ENCODE results near the gene KCNK1. TPM values are rescaled to one million over a fixed set of nuclear protein-coding genes. Genes with fewer than 3 reads are reported as not detected.
"Not testable (repeated sequence)": the region's sequence is repeated elsewhere in the genome, so short reads cannot be mapped to it uniquely, and the experiment has no call there.

Gene KCNK1
- total RNA-seq, 1 donor from 2014 or later, result 2.7 TPM

GRCh38 chr1:233668725-233669294 lies 54.9 kb downstream of the KCNK1 start:
- no peak for DNase-seq

GRCh38 chr1:233670363-233670762 lies 56.5 kb downstream of the KCNK1 start:
- not testable (repeated sequence) for DNase-seq

GRCh38 chr1:233671286-233671685 lies 57.4 kb downstream of the KCNK1 start:
- DNase-seq, result no peak

- DNase-seq, result no peak
Measured at GRCh38 chr1:233672732-233673131, 58.8 kb downstream of the KCNK1 start.

- no peak for DNase-seq
Measured at GRCh38 chr1:233673261-233673946, 59.5 kb downstream of the KCNK1 start.

GRCh38 chr1:233673947-233674431 lies 60.1 kb downstream of the KCNK1 start:
- DNase-seq, result no peak

GRCh38 chr1:233675446-233675845 lies 61.5 kb downstream of the KCNK1 start:
- DNase-seq, result no peak

GRCh38 chr1:233675893-233676292 lies 62.0 kb downstream of the KCNK1 start:
- DNase-seq, result no peak

- DNase-seq, result no peak
Measured at GRCh38 chr1:233677690-233678354, 63.9 kb downstream of the KCNK1 start.

GRCh38 chr1:233679030-233679429 lies 65.1 kb downstream of the KCNK1 start:
- no peak for DNase-seq

GRCh38 chr1:233679591-233680373 lies 65.9 kb downstream of the KCNK1 start:
- no peak for DNase-seq

- no peak for DNase-seq
Measured at GRCh38 chr1:233681285-233681684, 67.4 kb downstream of the KCNK1 start.

GRCh38 chr1:233686653-233687052 lies 72.7 kb downstream of the KCNK1 start:
- DNase-seq, result not testable (repeated sequence)

GRCh38 chr1:233689017-233689747 lies 75.3 kb downstream of the KCNK1 start:
- no peak for DNase-seq

- no peak for DNase-seq
Measured at GRCh38 chr1:233689748-233690254, 75.9 kb downstream of the KCNK1 start.

- DNase-seq, result no peak
Measured at GRCh38 chr1:233695901-233696300, 82.0 kb downstream of the KCNK1 start.

- DNase-seq, result no peak
Measured at GRCh38 chr1:233700338-233700737, 86.4 kb downstream of the KCNK1 start.

GRCh38 chr1:233704170-233704897 lies 90.4 kb downstream of the KCNK1 start:
- DNase-seq, result no peak

GRCh38 chr1:233704898-233705723 lies 91.2 kb downstream of the KCNK1 start:
- peak; percentile 29 for DNase-seq

All from tongue (tissue), 2 donors.